K562 (cell line): ENCODE data around the gene ARHGEF3. TPM values are rescaled to one million over a fixed set of nuclear protein-coding genes. Genes with fewer than 3 reads are reported as not detected.

Experiments
- MTA3 ChIP-seq: fragments of 450-650 bp; formaldehyde crosslinking; IDR thresholded peaks from 2 replicates; pipeline ENCODE4 v1.6.1; 2017; ENCODE audit warnings: mild to moderate bottlenecking, borderline replicate concordance
- NBN ChIP-seq: fragments of 450-650 bp; IDR thresholded peaks from 2 replicates; pipeline ENCODE4 v1.6.1; 2016; ENCODE audit warnings: low read depth, mild to moderate bottlenecking
- PTRF ChIP-seq: fragments of 450-650 bp; IDR thresholded peaks from 2 replicates; pipeline ENCODE4 v1.6.1; 2016; ENCODE audit warnings: mild to moderate bottlenecking, missing genetic modification characterization, missing compliant biosample characterization
- RAD21 ChIP-seq, 2 experiments: fragments of 250-450 bp in 1 of 2; fragments of 450-650 bp in 1 of 2; sonication (Bioruptor Pico) in 1 of 2; formaldehyde crosslinking in 1 of 2; IDR thresholded peaks in 1 of 2; conservative IDR thresholded peaks in 1 of 2; 2 replicates each; pipeline versions ENCODE4 v1.4.0 to v1.8.0; 2020 to 2022; ENCODE audit warnings: mild to moderate bottlenecking in 2 of 2, moderate library complexity in 1 of 2
- SAP30 ChIP-seq: fragments of 200-600 bp; sonication (generic); IDR thresholded peaks from 2 replicates; pipeline ENCODE4 v1.6.1; 2012; ENCODE audit warnings: borderline replicate concordance, low read depth, mild to moderate bottlenecking, moderate library complexity, low read length, control low read depth, inconsistent platforms; ENCODE audit not compliant: insufficient read depth, poor library complexity, severe bottlenecking
- WHSC1 ChIP-seq: IDR thresholded peaks from one replicate; pipeline ENCODE4 v1.6.1; 2012; ENCODE audit warnings: low read length, control low read depth, inconsistent platforms
- ZFX ChIP-seq: sonication (generic); formaldehyde crosslinking; IDR thresholded peaks from 2 replicates; pipeline ENCODE4 v1.8.0; 2022; ENCODE audit warnings: mild to moderate bottlenecking, missing genetic modification reagents, moderate library complexity
- ZNF174 ChIP-seq: fragments of 250-450 bp; sonication (Bioruptor Pico); IDR thresholded peaks from 2 replicates; pipeline ENCODE4 v1.4.0; 2020; ENCODE audit warnings: mild to moderate bottlenecking
- ZNF316 ChIP-seq: fragments of 450-650 bp; IDR thresholded peaks from 2 replicates; pipeline ENCODE4 v1.6.1; 2016
- ZNF561 ChIP-seq: fragments of 450-650 bp; formaldehyde crosslinking; conservative IDR thresholded peaks from 2 replicates; pipeline ENCODE4 v1.4.0; 2020; ENCODE audit warnings: mild to moderate bottlenecking, moderate library complexity
- ZNF785 ChIP-seq: fragments of 250-450 bp; sonication (Bioruptor Pico); IDR thresholded peaks from 2 replicates; pipeline ENCODE4 v1.4.0; 2020; ENCODE audit warnings: mild to moderate bottlenecking
- polyA plus RNA-seq, 8 experiments: library from polyadenylated mRNA; depleted of rRNA in 4 of 8; stranded (reverse) in 5 of 8; unstranded in 3 of 8; fragments of >200 nt; fragmentation: Nextera tagmentation in 2 of 8; fragmentation: Illumina TruSeq in 1 of 8; extraction: Ambion mirVana in 2 of 8; extraction: Trizol in 1 of 8; gene quantifications; 2 replicates each; pipeline versions ENCODE4 v1.2.1 to v1.2.3, GENCODE V29; 2011 to 2014; ENCODE audit warnings: inconsistent platforms in 1 of 8, missing spikeins in 1 of 8
- total RNA-seq, 7 experiments: library from RNA; depleted of rRNA in 6 of 7; stranded (reverse); fragments of >200 nt in 6 of 7; fragmentation: Illumina TruSeq in 2 of 7; extraction: Trizol in 2 of 7; gene quantifications; 2 replicates each; pipeline versions ENCODE4 v1.2.1 to v1.2.3, GENCODE V29; 2011 to 2021; ENCODE audit warnings: low replicate concordance in 1 of 7
- TF ChIP-seq, protein P1 (sequence below): fragments of 450-650 bp; IDR thresholded peaks from 2 replicates; pipeline ENCODE4 v1.6.1; 2016; ENCODE audit warnings: borderline replicate concordance
- TF ChIP-seq, protein P2 (sequence below), 2 experiments: fragments of 450-650 bp; conservative IDR thresholded peaks; 2 replicates each; pipeline ENCODE4 v1.6.1; 2017; ENCODE audit warnings: mild to moderate bottlenecking in 2 of 2, moderate library complexity in 2 of 2
- TF ChIP-seq, protein P3 (sequence below), 3 experiments: IDR thresholded peaks in 2 of 3; conservative IDR thresholded peaks in 1 of 3; 2 replicates each; pipeline ENCODE4 v1.5.1; 2011 to 2012; ENCODE audit warnings: low read length in 3 of 3, mild to moderate bottlenecking in 3 of 3, control low read depth in 2 of 3, improper control_type of control experiment in 1 of 3, inconsistent platforms in 1 of 3, low read depth in 1 of 3, mixed read lengths in 1 of 3, moderate library complexity in 1 of 3; ENCODE audit not compliant: insufficient read depth in 2 of 3
- TF ChIP-seq, protein P4 (sequence below): sonication (generic); formaldehyde crosslinking; IDR thresholded peaks from 2 replicates; pipeline ENCODE4 v1.9.0; 2022; ENCODE audit warnings: mild to moderate bottlenecking, missing genetic modification reagents
- TF ChIP-seq, protein P5 (sequence below): sonication (generic); formaldehyde crosslinking; IDR thresholded peaks from 2 replicates; pipeline ENCODE4 v1.8.0; 2022; ENCODE audit warnings: mild to moderate bottlenecking, missing genetic modification reagents
- TF ChIP-seq, protein P6 (sequence below): fragments of 250-450 bp; sonication (Bioruptor Pico); IDR thresholded peaks from 2 replicates; pipeline ENCODE4 v1.8.0; 2021; ENCODE audit warnings: moderate library complexity, mild to moderate bottlenecking, inconsistent platforms

The ARHGEF3 gene
- total and polyA plus RNA-seq, 9 of the 15 experiments (the other 6 are each of a cell fraction or from before 2014, with no cell fraction given), result 0.77 to 2.7 (median 1.4) TPM

DNA sequence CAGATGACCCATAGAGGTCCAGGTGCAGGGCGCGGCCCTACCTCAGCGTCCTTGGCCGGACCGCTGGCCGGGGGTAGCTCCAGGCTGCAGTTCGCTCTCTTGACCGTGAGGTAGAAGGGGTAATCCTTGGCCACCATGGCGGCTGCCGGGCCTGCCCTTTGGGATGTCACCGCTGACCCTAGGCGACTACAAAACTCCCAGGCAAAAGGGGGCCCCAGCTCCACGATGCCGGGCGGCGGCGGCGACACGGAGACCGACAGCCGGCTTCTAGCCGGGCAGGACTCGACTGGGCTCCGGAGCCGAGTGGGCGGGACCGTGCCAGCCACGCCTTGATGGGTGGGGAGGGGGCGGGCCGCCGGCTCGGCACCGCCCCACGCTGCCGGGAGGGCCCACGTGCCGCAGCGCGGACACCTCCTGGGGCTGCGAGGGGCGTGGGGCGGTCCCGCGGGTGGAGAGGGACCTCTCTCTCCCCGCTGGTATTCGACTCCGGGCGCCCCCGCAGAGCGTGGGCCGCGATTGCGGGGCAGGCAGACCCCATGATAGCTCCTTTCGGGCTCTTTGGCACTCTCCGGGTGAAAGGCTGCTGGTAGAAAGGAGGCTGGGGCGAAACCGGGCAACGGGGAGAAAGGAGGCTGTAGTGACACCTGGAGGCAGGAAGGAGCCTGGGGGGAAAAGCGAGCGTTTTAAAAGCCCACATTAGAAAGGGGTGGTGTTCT, at the start of gene ARHGEF3 (continued):
- TF ChIP-seq, protein P1, sequence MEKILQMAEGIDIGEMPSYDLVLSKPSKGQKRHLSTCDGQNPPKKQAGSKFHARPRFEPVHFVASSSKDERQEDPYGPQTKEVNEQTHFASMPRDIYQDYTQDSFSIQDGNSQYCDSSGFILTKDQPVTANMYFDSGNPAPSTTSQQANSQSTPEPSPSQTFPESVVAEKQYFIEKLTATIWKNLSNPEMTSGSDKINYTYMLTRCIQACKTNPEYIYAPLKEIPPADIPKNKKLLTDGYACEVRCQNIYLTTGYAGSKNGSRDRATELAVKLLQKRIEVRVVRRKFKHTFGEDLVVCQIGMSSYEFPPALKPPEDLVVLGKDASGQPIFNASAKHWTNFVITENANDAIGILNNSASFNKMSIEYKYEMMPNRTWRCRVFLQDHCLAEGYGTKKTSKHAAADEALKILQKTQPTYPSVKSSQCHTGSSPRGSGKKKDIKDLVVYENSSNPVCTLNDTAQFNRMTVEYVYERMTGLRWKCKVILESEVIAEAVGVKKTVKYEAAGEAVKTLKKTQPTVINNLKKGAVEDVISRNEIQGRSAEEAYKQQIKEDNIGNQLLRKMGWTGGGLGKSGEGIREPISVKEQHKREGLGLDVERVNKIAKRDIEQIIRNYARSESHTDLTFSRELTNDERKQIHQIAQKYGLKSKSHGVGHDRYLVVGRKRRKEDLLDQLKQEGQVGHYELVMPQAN, result 0 out of 2 replicates have a peak, but pooled peaks have one; percentile 33
- TF ChIP-seq SAP30, result no peak
- peak in 1 of 2 experiments; percentile 28; a peak in 1 of 4 replicates for TF ChIP-seq RAD21 (CRISPR knock-in tag; conservative IDR thresholded peaks at IDR 0.05 in 1 of 2, IDR thresholded peaks at IDR 0.05 in 1 of 2)
- TF ChIP-seq, protein P2, sequence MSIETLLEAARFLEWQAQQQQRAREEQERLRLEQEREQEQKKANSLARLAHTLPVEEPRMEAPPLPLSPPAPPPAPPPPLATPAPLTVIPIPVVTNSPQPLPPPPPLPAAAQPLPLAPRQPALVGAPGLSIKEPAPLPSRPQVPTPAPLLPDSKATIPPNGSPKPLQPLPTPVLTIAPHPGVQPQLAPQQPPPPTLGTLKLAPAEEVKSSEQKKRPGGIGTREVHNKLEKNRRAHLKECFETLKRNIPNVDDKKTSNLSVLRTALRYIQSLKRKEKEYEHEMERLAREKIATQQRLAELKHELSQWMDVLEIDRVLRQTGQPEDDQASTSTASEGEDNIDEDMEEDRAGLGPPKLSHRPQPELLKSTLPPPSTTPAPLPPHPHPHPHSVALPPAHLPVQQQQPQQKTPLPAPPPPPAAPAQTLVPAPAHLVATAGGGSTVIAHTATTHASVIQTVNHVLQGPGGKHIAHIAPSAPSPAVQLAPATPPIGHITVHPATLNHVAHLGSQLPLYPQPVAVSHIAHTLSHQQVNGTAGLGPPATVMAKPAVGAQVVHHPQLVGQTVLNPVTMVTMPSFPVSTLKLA (conservative IDR thresholded peaks at IDR 0.05), result peak; percentile 65 to 89
- 0 out of 2 replicates have a peak, but pooled peaks have one; percentile 31 for TF ChIP-seq MTA3
- TF ChIP-seq WHSC1, result no peak
- no peak for TF ChIP-seq ZNF785
- no peak for TF ChIP-seq ZNF316
- TF ChIP-seq, protein P3, sequence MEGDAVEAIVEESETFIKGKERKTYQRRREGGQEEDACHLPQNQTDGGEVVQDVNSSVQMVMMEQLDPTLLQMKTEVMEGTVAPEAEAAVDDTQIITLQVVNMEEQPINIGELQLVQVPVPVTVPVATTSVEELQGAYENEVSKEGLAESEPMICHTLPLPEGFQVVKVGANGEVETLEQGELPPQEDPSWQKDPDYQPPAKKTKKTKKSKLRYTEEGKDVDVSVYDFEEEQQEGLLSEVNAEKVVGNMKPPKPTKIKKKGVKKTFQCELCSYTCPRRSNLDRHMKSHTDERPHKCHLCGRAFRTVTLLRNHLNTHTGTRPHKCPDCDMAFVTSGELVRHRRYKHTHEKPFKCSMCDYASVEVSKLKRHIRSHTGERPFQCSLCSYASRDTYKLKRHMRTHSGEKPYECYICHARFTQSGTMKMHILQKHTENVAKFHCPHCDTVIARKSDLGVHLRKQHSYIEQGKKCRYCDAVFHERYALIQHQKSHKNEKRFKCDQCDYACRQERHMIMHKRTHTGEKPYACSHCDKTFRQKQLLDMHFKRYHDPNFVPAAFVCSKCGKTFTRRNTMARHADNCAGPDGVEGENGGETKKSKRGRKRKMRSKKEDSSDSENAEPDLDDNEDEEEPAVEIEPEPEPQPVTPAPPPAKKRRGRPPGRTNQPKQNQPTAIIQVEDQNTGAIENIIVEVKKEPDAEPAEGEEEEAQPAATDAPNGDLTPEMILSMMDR (IDR thresholded peaks at IDR 0.05 in 2 of 3, conservative IDR thresholded peaks at IDR 0.05 in 1 of 3; ENCODE audit: insufficient read depth in 2 of 3, low read depth in 1 of 3, low read length in 3 of 3), result peak; percentile 47 to 51 (median 49)
- TF ChIP-seq ZFX (CRISPR knock-in tag), result peak; percentile 18; the same call in 1 of the 2 replicates
- no peak for TF ChIP-seq PTRF (tag)
- TF ChIP-seq, protein P4, sequence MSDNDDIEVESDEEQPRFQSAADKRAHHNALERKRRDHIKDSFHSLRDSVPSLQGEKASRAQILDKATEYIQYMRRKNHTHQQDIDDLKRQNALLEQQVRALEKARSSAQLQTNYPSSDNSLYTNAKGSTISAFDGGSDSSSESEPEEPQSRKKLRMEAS (CRISPR knock-in tag), result peak; percentile 86
- TF ChIP-seq ZNF561 (CRISPR knock-in tag), result no peak
- TF ChIP-seq NBN, result no peak
- TF ChIP-seq, protein P5, sequence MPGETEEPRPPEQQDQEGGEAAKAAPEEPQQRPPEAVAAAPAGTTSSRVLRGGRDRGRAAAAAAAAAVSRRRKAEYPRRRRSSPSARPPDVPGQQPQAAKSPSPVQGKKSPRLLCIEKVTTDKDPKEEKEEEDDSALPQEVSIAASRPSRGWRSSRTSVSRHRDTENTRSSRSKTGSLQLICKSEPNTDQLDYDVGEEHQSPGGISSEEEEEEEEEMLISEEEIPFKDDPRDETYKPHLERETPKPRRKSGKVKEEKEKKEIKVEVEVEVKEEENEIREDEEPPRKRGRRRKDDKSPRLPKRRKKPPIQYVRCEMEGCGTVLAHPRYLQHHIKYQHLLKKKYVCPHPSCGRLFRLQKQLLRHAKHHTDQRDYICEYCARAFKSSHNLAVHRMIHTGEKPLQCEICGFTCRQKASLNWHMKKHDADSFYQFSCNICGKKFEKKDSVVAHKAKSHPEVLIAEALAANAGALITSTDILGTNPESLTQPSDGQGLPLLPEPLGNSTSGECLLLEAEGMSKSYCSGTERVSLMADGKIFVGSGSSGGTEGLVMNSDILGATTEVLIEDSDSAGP (CRISPR knock-in tag), result no peak
- TF ChIP-seq ZNF174 (CRISPR knock-in tag), result no peak
- TF ChIP-seq, protein P6, sequence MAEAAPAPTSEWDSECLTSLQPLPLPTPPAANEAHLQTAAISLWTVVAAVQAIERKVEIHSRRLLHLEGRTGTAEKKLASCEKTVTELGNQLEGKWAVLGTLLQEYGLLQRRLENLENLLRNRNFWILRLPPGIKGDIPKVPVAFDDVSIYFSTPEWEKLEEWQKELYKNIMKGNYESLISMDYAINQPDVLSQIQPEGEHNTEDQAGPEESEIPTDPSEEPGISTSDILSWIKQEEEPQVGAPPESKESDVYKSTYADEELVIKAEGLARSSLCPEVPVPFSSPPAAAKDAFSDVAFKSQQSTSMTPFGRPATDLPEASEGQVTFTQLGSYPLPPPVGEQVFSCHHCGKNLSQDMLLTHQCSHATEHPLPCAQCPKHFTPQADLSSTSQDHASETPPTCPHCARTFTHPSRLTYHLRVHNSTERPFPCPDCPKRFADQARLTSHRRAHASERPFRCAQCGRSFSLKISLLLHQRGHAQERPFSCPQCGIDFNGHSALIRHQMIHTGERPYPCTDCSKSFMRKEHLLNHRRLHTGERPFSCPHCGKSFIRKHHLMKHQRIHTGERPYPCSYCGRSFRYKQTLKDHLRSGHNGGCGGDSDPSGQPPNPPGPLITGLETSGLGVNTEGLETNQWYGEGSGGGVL (CRISPR knock-in tag), result no peak
